WTC11 (cell line): Measurements from ENCODE around the gene LPP. TPM values are rescaled to one million over a fixed set of nuclear protein-coding genes. Genes with fewer than 3 reads are reported as not detected.

Source experiments
- ATAC-seq: fragments of 200-7000 bp; cut with Tn5 transposase; 2 replicates; pipeline ENCODE4 v1.10.0; 2021; ENCODE audit warnings: mild to moderate bottlenecking, moderate library complexity
- CTCF ChIA-PET: fragments of 300-600 bp; sonication (Branson Sonifier 250); formaldehyde crosslinking; loops from one replicate; lab custom pipeline; 2021; ENCODE audit warnings: antibody characterized with exemption; lab: Charles Lee
- POLR2A ChIA-PET: fragments of 350-600 bp; sonication (Branson Sonifier 250); formaldehyde crosslinking; loops from one replicate; lab custom pipeline; 2021; ENCODE audit warnings: antibody characterized with exemption; lab: Charles Lee
- DNase-seq: peaks from one replicate; pipeline ENCODE4 v3.0.0; 2021; ENCODE audit warnings: low spot score
- H3K27ac Mint-ChIP-seq: 2 replicates; pipeline ENCODE4 v1.8.0; 2021; ENCODE audit warnings: mixed read lengths
- H3K27me3 Mint-ChIP-seq: 2 replicates; pipeline ENCODE4 v1.8.0; 2021; ENCODE audit warnings: low read depth, mild to moderate bottlenecking, moderate library complexity, mixed read lengths
- H3K36me3 Mint-ChIP-seq: 2 replicates; pipeline ENCODE4 v1.8.0; 2021; ENCODE audit warnings: mixed read lengths
- H3K4me1 Mint-ChIP-seq: 2 replicates; pipeline ENCODE4 v1.8.0; 2022; ENCODE audit warnings: mixed read lengths
- H3K4me3 Mint-ChIP-seq: 2 replicates; pipeline ENCODE4 v1.8.0; 2021; ENCODE audit warnings: mild to moderate bottlenecking, moderate library complexity, mixed read lengths
- H3K9me3 Mint-ChIP-seq: 2 replicates; pipeline ENCODE4 v1.8.0; 2021; ENCODE audit warnings: mixed read lengths
- AFF4 ChIP-seq: sonication (generic); formaldehyde crosslinking; IDR thresholded peaks from 2 replicates; pipeline ENCODE4 v1.8.1; 2023; ENCODE audit warnings: mild to moderate bottlenecking, missing genetic modification reagents, borderline replicate concordance
- AR ChIP-seq: fragments of 250-450 bp; sonication (Bioruptor Pico); IDR thresholded peaks from 2 replicates; pipeline ENCODE4 v1.9.0; 2021; ENCODE audit warnings: mild to moderate bottlenecking
- ATF2 ChIP-seq: sonication (generic); formaldehyde crosslinking; IDR thresholded peaks from 2 replicates; pipeline ENCODE4 v1.8.1; 2022; ENCODE audit warnings: low read depth, missing genetic modification reagents, borderline replicate concordance
- CREB1 ChIP-seq: sonication (generic); formaldehyde crosslinking; IDR thresholded peaks from 2 replicates; pipeline ENCODE4 v1.8.0; 2023; ENCODE audit warnings: mild to moderate bottlenecking, missing genetic modification reagents
- E2F5 ChIP-seq: sonication (generic); formaldehyde crosslinking; IDR thresholded peaks from 2 replicates; pipeline ENCODE4 v1.8.1; 2022; ENCODE audit warnings: mild to moderate bottlenecking, moderate library complexity, missing genetic modification reagents
- GRHL2 ChIP-seq: fragments of 250-450 bp; sonication (Bioruptor Pico); IDR thresholded peaks from 2 replicates; pipeline ENCODE4 v1.8.0; 2022; ENCODE audit warnings: mild to moderate bottlenecking, moderate library complexity; ENCODE audit not compliant: insufficient replicate concordance, severe bottlenecking
- HMGA2 ChIP-seq: fragments of 250-450 bp; sonication (Bioruptor Pico); IDR thresholded peaks from 2 replicates; pipeline ENCODE4 v1.4.0; 2021; ENCODE audit warnings: mild to moderate bottlenecking, moderate library complexity
- HMGXB4 ChIP-seq: sonication (generic); formaldehyde crosslinking; IDR thresholded peaks from 2 replicates; pipeline ENCODE4 v1.8.1; 2023; ENCODE audit warnings: mild to moderate bottlenecking, moderate library complexity, missing genetic modification reagents
- KAT7 ChIP-seq: sonication (generic); formaldehyde crosslinking; IDR thresholded peaks from 2 replicates; pipeline ENCODE4 v1.8.1; 2023; ENCODE audit warnings: missing genetic modification reagents, mild to moderate bottlenecking, borderline replicate concordance
- NFYB ChIP-seq: sonication (generic); formaldehyde crosslinking; conservative IDR thresholded peaks from 2 replicates; pipeline ENCODE4 v1.8.0; 2022; ENCODE audit warnings: low read depth, missing genetic modification reagents
- NR3C1 ChIP-seq: sonication (generic); formaldehyde crosslinking; conservative IDR thresholded peaks from 2 replicates; pipeline ENCODE4 v1.8.1; 2023; ENCODE audit warnings: low read depth, mild to moderate bottlenecking, missing genetic modification reagents
- PRDM15 ChIP-seq: sonication (generic); formaldehyde crosslinking; IDR thresholded peaks from 2 replicates; pipeline ENCODE4 v1.8.0; 2022; ENCODE audit warnings: missing genetic modification reagents
- SMAD3 ChIP-seq: sonication (generic); formaldehyde crosslinking; IDR thresholded peaks from 2 replicates; pipeline ENCODE4 v1.8.0; 2022; ENCODE audit warnings: missing genetic modification reagents, mild to moderate bottlenecking, borderline replicate concordance
- SMAD4 ChIP-seq: sonication (generic); formaldehyde crosslinking; IDR thresholded peaks from 2 replicates; pipeline ENCODE4 v1.8.0; 2022; ENCODE audit warnings: mild to moderate bottlenecking, missing genetic modification reagents
- SOX15 ChIP-seq: fragments of 250-450 bp; sonication (Bioruptor Pico); IDR thresholded peaks from 2 replicates; pipeline ENCODE4 v1.9.0; 2021; ENCODE audit warnings: mild to moderate bottlenecking
- SP1 ChIP-seq: sonication (generic); formaldehyde crosslinking; conservative IDR thresholded peaks from 2 replicates; pipeline ENCODE4 v1.8.1; 2022; ENCODE audit warnings: missing genetic modification reagents
- TP53 ChIP-seq: sonication (generic); formaldehyde crosslinking; IDR thresholded peaks from 2 replicates; pipeline ENCODE4 v1.8.1; 2023; ENCODE audit warnings: mild to moderate bottlenecking, missing genetic modification reagents
- ZBTB21 ChIP-seq: sonication (generic); formaldehyde crosslinking; IDR thresholded peaks from 2 replicates; pipeline ENCODE4 v1.8.1; 2023; ENCODE audit warnings: mild to moderate bottlenecking, missing genetic modification reagents, borderline replicate concordance
- ZNF121 ChIP-seq: sonication (generic); formaldehyde crosslinking; IDR thresholded peaks from 2 replicates; pipeline ENCODE4 v1.8.0; 2023; ENCODE audit warnings: missing genetic modification reagents
- ZNF138 ChIP-seq: sonication (generic); formaldehyde crosslinking; conservative IDR thresholded peaks from 2 replicates; pipeline ENCODE4 v1.8.1; 2022; ENCODE audit warnings: mild to moderate bottlenecking, moderate library complexity, missing genetic modification reagents
- ZNF671 ChIP-seq: fragments of 250-450 bp; sonication (Bioruptor Pico); IDR thresholded peaks from 2 replicates; pipeline ENCODE4 v1.8.0; 2021; ENCODE audit warnings: mild to moderate bottlenecking
- total RNA-seq: library from RNA; stranded (reverse); gene quantifications from 3 replicates; pipeline ENCODE4 v1.2.3, GENCODE V29; 2021

Gene LPP
- total RNA-seq, 1 experiment from 2014 or later: 49.6 TPM

GRCh38 chr3:188580223-188580622 is 426.3 kb downstream of the LPP start:
- H3K27me3 Mint-ChIP-seq: no peaks in the 10 kb centered on the region
- ChIA-PET POLR2A (no interaction called here), CTCF (no interaction called here)
- H3K9me3 Mint-ChIP-seq: no peaks in the 10 kb centered on the region
- H3K4me1 Mint-ChIP-seq: no peaks in the 10 kb centered on the region; the same call in 1 of the 2 replicates
- H3K4me3 Mint-ChIP-seq: no peak overlapping the region
- DNase-seq (no peak), ATAC-seq (no peak)
- no peak overlapping the region for H3K27ac Mint-ChIP-seq
- TF ChIP-seq NFYB (no peak), GRHL2 (CRISPR knock-in tag) (no peak), HMGA2 (no peak)
- TF ChIP-seq, all 79 proteins: peak for 0
- H3K36me3 Mint-ChIP-seq: no peaks in the 10 kb centered on the region

GRCh38 chr3:188580659-188581058 is 426.7 kb downstream of the LPP start:
- H3K36me3 Mint-ChIP-seq: no peaks in the 10 kb centered on the region

More at GRCh38 chr3:188580659-188581058, 426.7 kb downstream of the LPP start:
- Mint-ChIP-seq H3K4me3 (no peak overlapping the region), H3K27ac (no peak overlapping the region), H3K9me3 (no peaks in the 10 kb centered on the region), H3K4me1 (no peaks in the 10 kb centered on the region; the same call in 1 of the 2 replicates), H3K27me3 (no peaks in the 10 kb centered on the region)
- no peak for DNase-seq
- TF ChIP-seq CREB1 (CRISPR knock-in tag): no peak
- TF ChIP-seq SMAD4 (CRISPR knock-in tag): no peak
- TF ChIP-seq KAT7 (CRISPR knock-in tag): no peak
- TF ChIP-seq E2F5: no peak
- TF ChIP-seq ZNF121 (CRISPR knock-in tag): no peak
- no peak for TF ChIP-seq NR3C1 (CRISPR knock-in tag)
- no peak for TF ChIP-seq AR
- no peak for TF ChIP-seq SMAD3 (CRISPR knock-in tag)
- no peak for TF ChIP-seq ZNF671 (CRISPR knock-in tag)
- no peak for TF ChIP-seq HMGXB4
- no peak for TF ChIP-seq ZBTB21 (CRISPR knock-in tag)
- TF ChIP-seq PRDM15 (CRISPR knock-in tag): no peak
- TF ChIP-seq SP1 (CRISPR knock-in tag): no peak
- TF ChIP-seq TP53 (CRISPR knock-in tag): no peak
- TF ChIP-seq ZNF138 (CRISPR knock-in tag): no peak
- no peak for TF ChIP-seq SOX15 (CRISPR knock-in tag)
- no peak for TF ChIP-seq ATF2 (CRISPR knock-in tag)
- no peak for TF ChIP-seq AFF4 (CRISPR knock-in tag)
- ChIA-PET CTCF (no interaction called here), POLR2A (no interaction called here)
- ATAC-seq: no peak
